NCI-H146 treated with DMSO at 0.1 percent for 48 hours (cell line): ENCODE data around the gene COX17.

Experiments
- DNase-seq: peaks from one replicate; lab custom pipeline; 2025; ENCODE audit not compliant: unreplicated experiment; lab: John Stamatoyannopoulos, UW

COX17 gene

DNA sequence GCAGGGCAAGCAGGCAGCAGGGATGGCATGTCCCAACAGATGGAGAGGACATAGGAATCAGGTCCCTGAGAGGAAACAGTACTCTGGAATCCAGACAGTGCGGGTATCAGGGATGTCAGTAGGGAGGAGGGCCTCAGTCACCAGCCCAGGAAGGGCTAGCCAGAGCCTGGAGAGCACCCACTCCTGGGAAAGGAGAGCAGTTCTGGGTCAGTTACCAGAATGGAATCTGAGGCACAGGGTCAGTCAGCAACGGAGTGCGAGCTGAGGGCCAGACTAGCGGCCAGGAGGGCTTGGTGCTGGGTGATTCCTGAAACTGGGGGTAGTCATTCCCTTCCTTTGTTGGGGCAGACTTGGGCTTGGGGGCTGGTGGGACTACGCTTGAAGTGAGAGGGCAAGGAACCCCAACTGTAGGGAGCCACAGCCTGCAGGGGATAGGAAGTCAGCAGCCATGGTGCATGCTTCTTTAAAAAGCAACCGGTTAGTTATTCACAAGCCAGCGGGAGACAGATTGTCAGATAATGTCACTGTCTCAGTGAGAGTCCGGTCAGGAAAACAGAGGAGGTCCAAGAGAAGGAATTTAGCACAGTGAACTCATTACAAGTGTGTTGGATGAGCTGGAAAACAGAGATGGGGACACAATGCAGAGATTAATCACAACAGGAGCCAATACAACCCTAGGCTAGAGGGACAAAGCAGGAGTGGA, 51.6 kb downstream of the COX17 start:
- DNase-seq: no peak

- no peak for DNase-seq
Observed at GRCh38 chr3:119624002-119624720, 53.0 kb downstream of the COX17 start.

DNA sequence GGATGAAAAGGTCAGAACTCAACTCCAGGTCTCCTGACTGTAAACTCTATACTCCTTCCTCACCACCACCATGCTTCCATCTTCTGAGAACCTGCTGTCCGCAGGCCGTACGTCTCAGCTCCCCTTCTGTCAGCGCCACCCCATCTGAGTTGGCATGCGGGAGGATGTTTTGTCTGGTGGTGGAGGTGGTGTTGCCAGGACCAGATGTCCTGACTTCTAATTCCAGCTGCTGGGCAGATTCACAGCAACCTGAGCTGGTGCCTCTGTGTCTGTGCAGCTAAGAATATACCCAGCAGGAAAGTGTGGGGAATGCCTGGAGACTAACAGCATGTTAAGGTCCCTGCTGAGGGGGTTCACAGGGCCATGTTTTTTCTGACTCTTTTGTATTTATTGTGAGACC, 56.3 kb downstream of the COX17 start:
- no peak for DNase-seq
